HG03066 (cell line): ENCODE results near the gene DOC2A.
"Not testable (repeated sequence)": the region's sequence is repeated elsewhere in the genome, so short reads cannot be mapped to it uniquely, and the experiment has no call there.

Experiments used
- ATAC-seq: cut with Tn5 transposase; IDR thresholded peaks from one replicate; pipeline ENCODE4 v1.9.1; 2021; ENCODE audit warnings: low read depth; ENCODE audit not compliant: unreplicated experiment

The DOC2A gene

GRCh38 chr16:30027588-30028437 is 17.0 kb upstream of the DOC2A start:
- ATAC-seq = no peak

GRCh38 chr16:30026449-30026848 is 15.6 kb upstream of the DOC2A start:
- ATAC-seq = no peak

DNA sequence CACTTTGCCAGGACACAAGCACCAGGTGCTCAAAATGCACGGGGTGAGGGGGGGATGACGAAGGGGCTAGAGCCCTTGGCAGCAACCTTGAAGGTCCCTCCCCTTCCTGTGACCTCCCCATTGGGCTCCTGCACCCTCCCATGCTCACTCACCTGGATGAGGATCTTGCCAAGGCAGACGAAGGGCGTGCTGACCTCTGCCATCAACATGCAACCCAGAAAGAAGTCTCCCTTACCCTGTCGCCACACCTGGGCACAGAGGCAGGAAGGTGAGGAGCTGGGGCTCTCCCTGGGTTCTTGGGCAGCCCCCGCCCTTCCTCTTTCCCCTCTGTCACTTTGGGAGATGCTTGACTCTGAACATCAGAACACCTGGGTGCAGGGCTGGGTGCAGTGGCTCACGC is 14.7 kb upstream of the DOC2A start:
- no peak for ATAC-seq

GRCh38 chr16:30025156-30025555 is 14.3 kb upstream of the DOC2A start:
- ATAC-seq = no peak

- no peak for ATAC-seq
Observed at GRCh38 chr16:30024451-30024850, 13.6 kb upstream of the DOC2A start.

- ATAC-seq = no peak
Observed at GRCh38 chr16:30023586-30023985, 12.8 kb upstream of the DOC2A start.

- ATAC-seq = no peak
Observed at GRCh38 chr16:30022887-30023286, 12.1 kb upstream of the DOC2A start, which contains the start of gene C16orf92. Gene C16orf92 (plus strand): TSS chr16:30023198. CDS start chr16:30023341, 143 bp downstream.

DNA sequence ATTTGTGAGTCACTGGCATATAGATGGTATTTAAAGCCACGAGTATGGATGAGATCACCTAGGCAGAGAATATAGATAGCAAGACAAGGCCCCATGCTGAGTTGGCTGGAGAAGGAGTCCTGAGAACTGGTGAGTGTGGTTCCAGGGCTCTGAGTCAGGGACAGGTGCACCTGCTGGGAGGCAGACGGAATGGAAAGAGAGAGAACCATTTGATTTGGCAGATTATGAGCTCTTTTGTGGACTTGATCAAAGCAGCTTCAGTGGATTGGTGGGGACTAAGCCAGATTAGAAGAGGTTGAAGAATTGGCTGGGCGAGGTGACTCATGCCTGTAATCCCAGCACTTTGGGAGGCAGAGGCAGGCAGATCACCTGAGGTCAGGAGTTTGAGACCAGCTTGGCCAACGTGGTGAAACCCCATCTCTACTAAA is 7.9 kb upstream of the DOC2A start:
- ATAC-seq = no peak

GRCh38 chr16:30017937-30018336 is 7.1 kb upstream of the DOC2A start:
- not testable (repeated sequence) for ATAC-seq

DNA sequence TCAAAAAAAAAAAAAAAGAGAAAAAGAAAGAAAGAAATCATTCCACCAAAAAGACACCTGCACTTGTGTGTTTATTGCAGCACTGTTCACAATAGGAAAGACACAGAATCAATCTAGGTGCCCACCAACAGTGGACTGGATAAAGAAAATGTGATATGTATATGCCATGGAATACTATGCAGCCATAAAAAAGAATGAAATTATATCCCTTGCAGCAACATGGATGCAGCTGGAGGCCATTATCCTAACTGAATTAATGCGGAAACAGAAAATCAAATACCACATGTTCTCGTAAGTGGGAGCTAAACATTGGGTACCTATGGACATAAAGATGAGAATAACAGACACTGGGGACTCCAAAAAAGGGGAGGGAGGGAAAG is 6.4 kb upstream of the DOC2A start:
- ATAC-seq = no peak

DNA sequence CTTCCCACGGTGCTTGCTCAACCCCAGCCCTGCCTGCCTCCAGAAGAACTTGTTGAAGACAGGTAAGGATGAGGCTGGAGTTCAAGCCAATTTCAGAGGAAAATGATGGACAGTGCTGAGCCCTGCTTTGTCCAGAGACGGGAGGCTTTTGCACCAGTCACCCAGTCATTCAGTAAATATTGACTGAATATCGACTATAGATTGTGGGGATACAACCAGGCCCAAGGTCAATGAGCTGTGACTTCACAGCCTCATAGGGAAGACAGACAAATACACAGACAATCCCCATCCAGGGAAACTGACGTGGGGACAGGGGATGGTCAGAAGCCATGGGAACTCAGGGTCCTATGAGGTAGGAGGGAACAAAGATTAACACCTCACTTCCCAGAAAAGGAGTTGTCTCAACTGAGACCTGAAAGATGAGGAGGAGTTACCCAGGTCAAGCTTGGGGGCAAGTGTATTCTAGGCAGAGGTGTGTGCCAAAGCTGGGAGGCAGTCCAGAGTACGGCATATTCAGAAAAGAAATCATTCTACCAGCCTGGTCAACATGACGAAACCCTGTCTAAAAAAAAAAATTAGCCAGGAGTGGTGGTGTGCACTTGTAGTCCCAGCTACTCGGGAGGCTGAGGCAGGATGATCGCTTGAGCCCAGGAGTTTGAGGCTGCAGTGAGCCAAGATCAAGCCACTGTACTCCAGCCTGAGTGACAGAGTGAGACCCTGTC is 5.9 kb upstream of the DOC2A start:
- ATAC-seq = no peak

DNA sequence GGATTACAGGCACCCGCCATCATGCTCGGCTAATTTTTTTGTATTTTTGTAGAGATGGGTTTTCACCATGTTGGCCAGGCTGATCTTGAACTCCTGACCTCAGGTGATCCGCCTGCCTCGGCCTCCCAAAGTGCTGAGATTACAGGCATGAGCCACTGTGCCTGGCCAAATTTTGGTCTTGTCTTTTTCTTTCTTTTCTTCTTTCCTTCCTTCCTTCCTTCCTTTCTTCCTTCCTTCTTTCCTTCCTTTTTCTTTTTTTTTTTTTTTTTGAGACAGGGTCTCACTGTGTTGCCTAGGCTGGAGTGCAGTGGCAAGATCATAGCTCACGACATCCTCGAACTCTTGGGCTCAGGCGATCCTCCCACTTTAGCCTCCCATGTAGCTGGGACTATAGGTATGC is 4.6 kb upstream of the DOC2A start:
- ATAC-seq = not testable (repeated sequence)

GRCh38 chr16:30012598-30012997 is 1.8 kb upstream of the DOC2A start:
- ATAC-seq = not testable (repeated sequence)

DNA sequence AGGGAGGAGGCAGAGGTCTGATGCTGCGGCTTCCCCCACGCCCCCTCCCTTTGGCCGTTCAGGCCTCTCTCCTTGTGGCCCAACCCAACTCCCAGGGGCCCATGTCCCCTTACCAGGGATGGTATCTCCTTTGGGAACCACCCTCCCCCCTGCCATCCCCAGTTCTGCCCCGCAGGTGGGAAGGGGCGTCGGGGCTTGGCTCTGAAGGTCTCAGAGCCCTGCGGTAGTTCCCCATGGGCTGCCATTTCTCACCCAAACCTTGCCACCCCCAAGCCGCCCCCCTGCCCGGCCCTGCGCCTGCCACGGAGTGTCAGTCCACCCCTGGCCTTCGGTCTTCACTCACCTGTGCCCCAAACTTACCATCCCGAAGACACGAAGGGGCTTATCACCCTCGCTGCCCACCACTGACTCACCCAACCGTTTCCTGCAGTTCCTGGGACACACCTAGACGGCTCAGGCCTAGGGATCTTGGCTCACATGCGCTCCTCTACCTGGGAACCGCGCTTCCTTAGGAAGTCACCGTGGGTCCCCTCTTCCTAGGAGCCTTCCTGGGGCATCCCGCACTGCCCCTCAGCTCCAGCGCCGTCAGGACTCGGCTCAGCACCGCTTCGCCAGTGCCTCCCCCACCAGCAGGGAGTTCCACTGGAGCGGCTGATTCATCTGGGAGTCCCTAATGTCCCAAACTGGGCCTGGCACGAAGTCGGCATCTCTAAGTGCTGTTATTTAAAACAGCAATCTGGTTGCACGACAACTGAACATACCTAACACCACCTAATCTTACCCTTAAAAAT is 1.1 kb upstream of the DOC2A start:
- no peak for ATAC-seq

DNA sequence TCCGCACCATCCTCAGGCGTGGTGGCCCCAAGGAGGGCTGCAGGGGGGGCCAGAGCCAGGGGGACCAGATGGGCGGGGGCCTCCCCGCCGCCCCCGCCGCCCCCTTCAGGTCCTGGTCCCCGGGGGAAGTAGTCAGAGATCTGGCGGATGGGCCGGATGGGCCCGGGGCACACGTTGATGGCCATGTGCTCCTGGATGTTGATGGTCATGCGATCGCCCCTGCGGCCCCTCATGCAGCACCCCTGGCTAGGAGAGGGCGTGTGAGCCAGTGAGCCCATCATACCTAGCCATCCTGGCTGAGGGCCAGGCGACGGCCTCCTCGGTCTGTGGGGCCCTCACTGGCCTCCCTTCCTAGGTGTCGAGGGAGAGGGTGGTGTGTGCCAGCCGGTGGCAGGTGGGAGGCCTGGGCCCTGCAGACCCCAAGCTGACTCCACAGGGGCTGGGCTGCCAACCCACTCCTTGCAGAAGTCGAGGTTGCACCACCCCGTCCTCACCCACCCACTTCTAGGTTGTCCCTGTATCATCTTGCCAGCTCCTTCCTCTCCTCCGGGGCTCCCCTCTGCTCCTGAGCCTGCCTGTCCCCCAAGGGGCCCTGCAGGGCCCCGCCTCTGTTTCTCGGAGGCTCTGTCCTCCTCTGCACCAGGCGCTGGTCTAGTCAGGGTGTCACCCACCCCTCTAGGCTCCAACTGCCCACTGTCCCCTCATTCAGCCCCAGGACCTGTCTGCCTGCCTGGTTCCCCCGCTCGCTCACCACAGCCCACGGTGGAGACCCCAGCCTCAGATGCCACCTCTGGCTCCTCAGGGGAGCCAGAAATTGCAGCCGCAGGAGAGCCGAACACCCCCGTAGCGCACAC is 610 bp downstream of the DOC2A start:
- ATAC-seq = no peak

DNA sequence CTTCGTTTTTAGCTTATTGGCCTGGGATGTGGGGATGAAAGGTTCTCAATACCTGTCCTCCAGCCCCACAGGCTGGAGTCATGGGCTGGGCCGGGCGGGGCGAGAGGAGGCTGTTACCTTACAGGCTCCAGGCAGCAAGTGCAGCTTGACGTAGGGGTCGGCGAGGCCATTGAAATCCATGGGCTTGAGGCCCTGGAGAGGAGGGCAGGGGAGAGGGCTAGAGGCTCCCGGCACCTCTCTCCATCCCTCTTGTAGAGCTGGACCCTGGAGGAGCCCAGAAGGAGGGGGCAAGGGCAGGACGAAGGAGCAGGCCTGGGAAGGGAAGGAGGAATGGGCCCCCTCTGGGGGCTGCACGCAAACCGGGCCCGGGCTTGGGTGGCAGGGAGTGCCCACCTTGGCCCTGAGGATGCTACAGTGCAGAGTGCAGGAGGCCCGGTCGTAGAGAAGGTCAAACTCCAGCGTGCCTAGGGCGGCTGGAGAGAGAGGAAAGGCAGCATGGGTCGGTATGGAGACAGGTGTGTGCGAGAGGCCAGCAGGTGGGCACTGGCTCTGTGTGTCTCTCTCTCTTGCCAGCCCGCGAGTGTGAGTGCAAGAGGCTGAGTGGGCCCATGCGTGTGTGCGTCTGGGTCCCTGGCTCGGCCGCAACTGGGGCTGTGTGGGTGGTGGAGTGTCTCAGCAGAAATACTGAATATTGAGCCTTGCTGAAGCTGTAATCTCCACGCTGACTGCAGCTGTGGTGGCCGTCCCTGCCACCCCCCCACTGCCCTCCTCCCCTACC is 1.6 kb downstream of the DOC2A start:
- ATAC-seq = no peak

GRCh38 chr16:30007378-30007895 is 3.4 kb downstream of the DOC2A start:
- no peak for ATAC-seq

- no peak for ATAC-seq
Observed at GRCh38 chr16:30006659-30007377, 4.0 kb downstream of the DOC2A start.

DNA sequence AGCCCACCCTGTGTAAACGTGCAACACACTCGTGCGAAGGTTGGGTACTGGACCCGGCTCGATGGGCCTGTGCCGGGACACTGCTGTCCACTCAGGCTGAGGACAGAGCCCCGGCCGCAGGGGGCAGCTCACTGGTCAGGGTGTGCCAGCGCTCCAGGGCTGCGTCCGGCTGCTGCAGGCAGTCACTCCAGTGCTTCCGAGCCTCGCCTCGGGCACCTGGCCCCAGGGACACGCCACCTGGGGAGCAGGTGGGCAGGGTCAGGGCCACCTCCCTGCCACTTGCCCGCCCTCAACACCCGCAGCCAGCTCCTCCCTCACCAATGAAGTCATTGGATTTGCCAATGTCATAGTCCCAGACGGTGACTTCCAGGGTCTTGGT is 4.7 kb downstream of the DOC2A start:
- ATAC-seq = no peak
